ENCODE measurements around the gene PLA2G15. TPM values are rescaled to one million over a fixed set of nuclear protein-coding genes. Genes with fewer than 3 reads are reported as not detected.

Gene PLA2G15
- polyA plus RNA-seq, 1 of the 3 experiments (the other 2 are of a cell fraction) = 23.9 TPM

GRCh38 chr16:68273896-68274295 lies 28.7 kb downstream of the PLA2G15 start:
- WGBS (ENCODE audit: low lambda C conversion rate) = 92% methylated on average over 5 of the region's 8 CpGs
- CTCF ChIA-PET = interaction anchor here (1.4 to 2.0 kb wide), 2 partner anchors 10 to 12 kb away, joined by 4 to 10 read pairs; partner anchors contain the start of gene SLC7A6
- H2AFZ ChIP-seq (ENCODE audit: low read depth) = no peak overlapping the region
- H3F3A ChIP-seq (replicated peaks; ENCODE audit: insufficient read depth) = no peaks in the 10 kb centered on the region
- H3K4me1 ChIP-seq (ENCODE audit: control insufficient read depth in 1 of 2, insufficient read depth in 2 of 2, low read depth in 1 of 2, low read length in 1 of 2) = no peaks in the 10 kb centered on the region; a peak in 1 of 4 replicates
- no peak overlapping the region for H3K4me3 ChIP-seq (ENCODE audit: low read depth in 2 of 2, low read length in 1 of 2)
- no peak overlapping the region for H3K9ac ChIP-seq
- H3K27me3 ChIP-seq (ENCODE audit: insufficient read depth) = no peaks in the 10 kb centered on the region
- H3K9me2 ChIP-seq = no peaks in the 10 kb centered on the region
- peaks cover 21% of the 10 kb centered on the region for H4K20me1 ChIP-seq (ENCODE audit: insufficient read depth)
- H3K79me2 ChIP-seq (ENCODE audit: insufficient read depth) = peaks cover 84% of the 10 kb centered on the region
- POLR2A ChIA-PET = no interaction called here
- TF ChIP-seq USF2 (IDR thresholded peaks at IDR 0.05; ENCODE audit: borderline replicate concordance, low read depth, low read length) = no peak
- no peak for TF ChIP-seq RFX5 (IDR thresholded peaks at IDR 0.05; ENCODE audit: low read length)
- DNase-seq = no peak
- H3K36me3 ChIP-seq (replicated peaks in 1 of 2; ENCODE audit: control insufficient read depth in 1 of 2, insufficient read depth in 2 of 2, low read length in 1 of 2) = peaks cover 3 to 8% of the 10 kb centered on the region in 2 experiments
- no peak overlapping the region for H3K27ac ChIP-seq (ENCODE audit: low read depth in 2 of 2, low read length in 1 of 2)
- H3K4me2 ChIP-seq = no peak overlapping the region
- no peaks in the 10 kb centered on the region for H3K9me3 ChIP-seq

GRCh38 chr16:68274441-68274840 lies 29.3 kb downstream of the PLA2G15 start:
- no peak for DNase-seq
- peaks cover 18% of the 10 kb centered on the region for H4K20me1 ChIP-seq (ENCODE audit: insufficient read depth)
- H3K4me1 ChIP-seq (ENCODE audit: control insufficient read depth in 1 of 2, insufficient read depth in 2 of 2, low read depth in 1 of 2, low read length in 1 of 2) = no peaks in the 10 kb centered on the region; a peak in 1 of 4 replicates
- H3K27ac ChIP-seq (ENCODE audit: low read depth in 2 of 2, low read length in 1 of 2) = no peak overlapping the region
- POLR2A ChIA-PET = no interaction called here
- no peaks in the 10 kb centered on the region for H3F3A ChIP-seq (replicated peaks; ENCODE audit: insufficient read depth)
- H3K79me2 ChIP-seq (ENCODE audit: insufficient read depth) = peaks cover 84% of the 10 kb centered on the region
- peaks cover 6 to 8% of the 10 kb centered on the region in 2 experiments for H3K36me3 ChIP-seq (replicated peaks in 1 of 2; ENCODE audit: control insufficient read depth in 1 of 2, insufficient read depth in 2 of 2, low read length in 1 of 2)
- H3K9me2 ChIP-seq = no peaks in the 10 kb centered on the region
- H2AFZ ChIP-seq (ENCODE audit: low read depth) = no peak overlapping the region
- H3K9ac ChIP-seq = no peak overlapping the region
- TF ChIP-seq MEF2A (IDR thresholded peaks at IDR 0.05; ENCODE audit: borderline replicate concordance, low read depth) (no peak), NFIC (IDR thresholded peaks at IDR 0.05; ENCODE audit: borderline replicate concordance) (no peak), MXI1 (IDR thresholded peaks at IDR 0.05; ENCODE audit: low read depth, low read length) (no peak), FOXM1 (IDR thresholded peaks at IDR 0.05; ENCODE audit: low read depth) (no peak), MAX (IDR thresholded peaks at IDR 0.05; ENCODE audit: low read depth) (no peak), EP300 (IDR thresholded peaks at IDR 0.05; ENCODE audit: borderline replicate concordance in 1 of 2, low read depth in 1 of 2, low read length in 1 of 2) (no peak), RCOR1 (IDR thresholded peaks at IDR 0.05; ENCODE audit: low read length) (no peak), YY1 (IDR thresholded peaks at IDR 0.05; ENCODE audit: low read depth) (no peak), TEAD4 (IDR thresholded peaks at IDR 0.05; ENCODE audit: borderline replicate concordance, insufficient read depth) (no peak), RXRA (IDR thresholded peaks at IDR 0.05; ENCODE audit: borderline replicate concordance, low read depth) (no peak), POLR2AphosphoS5 (IDR thresholded peaks at IDR 0.05; ENCODE audit: low read depth, low read length) (no peak), TAF1 (IDR thresholded peaks at IDR 0.05; ENCODE audit: borderline replicate concordance, low read depth, low read length) (no peak), REST (IDR thresholded peaks at IDR 0.05; ENCODE audit: low read depth, low read length) (no peak), SMC3 (IDR thresholded peaks at IDR 0.05; ENCODE audit: low read depth, low read length) (no peak), FOXJ3 (CRISPR knock-in tag; IDR thresholded peaks at IDR 0.05) (no peak), RAD21 (IDR thresholded peaks at IDR 0.05; ENCODE audit: low read length) (no peak), RFX5 (IDR thresholded peaks at IDR 0.05; ENCODE audit: low read length) (no peak)
- H3K4me2 ChIP-seq = no peak overlapping the region
- WGBS (ENCODE audit: low lambda C conversion rate) = 100% methylated on average over 2 of the region's 4 CpGs
- H3K27me3 ChIP-seq (ENCODE audit: insufficient read depth) = no peaks in the 10 kb centered on the region
- no peaks in the 10 kb centered on the region for H3K9me3 ChIP-seq
- CTCF ChIA-PET = interaction anchor here (1.0 to 2.0 kb wide), 4 partner anchors 10 to 54 kb away, joined by 3 to 10 read pairs (median 4); partner anchors contain the start of gene SLC7A6
- no peak overlapping the region for H3K4me3 ChIP-seq (ENCODE audit: low read depth in 2 of 2, low read length in 1 of 2)
